Esophagus squamous epithelium (tissue), 4 donors: Measurements from ENCODE around the gene TBC1D14.

ENCODE experiments used
- POLR2A ChIP-seq, 4 donors: fragments of 450-650 bp; IDR thresholded peaks; one replicate each; pipeline ENCODE4 v1.6.1; 2017; ENCODE audit warnings: antibody characterized with exemption in 4 of 4, mild to moderate bottlenecking in 4 of 4, moderate library complexity in 3 of 4
- TF ChIP-seq, protein P1 (sequence below), 6 experiments: fragments of 450-650 bp in 4 of 6; fragments of 200-600 bp in 2 of 6; sonication (generic) in 2 of 6; IDR thresholded peaks; one replicate each; pipeline ENCODE4 v1.5.1; 2016 to 2019; ENCODE audit warnings: antibody characterized with exemption in 6 of 6, mild to moderate bottlenecking in 4 of 6, moderate library complexity in 4 of 6

DNA sequence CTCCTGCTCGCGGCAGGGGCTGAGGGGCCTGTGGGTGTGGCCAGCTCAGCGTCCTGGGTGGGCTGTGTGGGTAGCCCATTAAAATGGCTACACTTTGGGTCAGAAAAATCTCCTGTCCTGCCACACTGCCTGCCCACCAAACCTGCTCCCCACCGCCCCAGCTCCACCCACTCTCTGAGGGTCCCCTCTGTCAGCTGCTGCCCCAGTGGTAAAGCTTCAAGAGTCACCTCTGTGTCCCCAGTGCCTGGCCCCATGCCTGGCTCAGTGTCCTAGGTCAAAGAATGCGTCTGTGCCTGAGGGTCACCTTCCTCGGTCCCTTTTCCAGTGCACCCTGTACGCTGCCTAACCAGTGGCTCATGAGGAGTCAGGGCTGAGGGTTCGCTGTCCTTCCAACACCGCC lies 108.7 kb downstream of the TBC1D14 start:
- TF ChIP-seq POLR2A (IDR thresholded peaks at IDR 0.05) = no peak
- TF ChIP-seq, protein P1, sequence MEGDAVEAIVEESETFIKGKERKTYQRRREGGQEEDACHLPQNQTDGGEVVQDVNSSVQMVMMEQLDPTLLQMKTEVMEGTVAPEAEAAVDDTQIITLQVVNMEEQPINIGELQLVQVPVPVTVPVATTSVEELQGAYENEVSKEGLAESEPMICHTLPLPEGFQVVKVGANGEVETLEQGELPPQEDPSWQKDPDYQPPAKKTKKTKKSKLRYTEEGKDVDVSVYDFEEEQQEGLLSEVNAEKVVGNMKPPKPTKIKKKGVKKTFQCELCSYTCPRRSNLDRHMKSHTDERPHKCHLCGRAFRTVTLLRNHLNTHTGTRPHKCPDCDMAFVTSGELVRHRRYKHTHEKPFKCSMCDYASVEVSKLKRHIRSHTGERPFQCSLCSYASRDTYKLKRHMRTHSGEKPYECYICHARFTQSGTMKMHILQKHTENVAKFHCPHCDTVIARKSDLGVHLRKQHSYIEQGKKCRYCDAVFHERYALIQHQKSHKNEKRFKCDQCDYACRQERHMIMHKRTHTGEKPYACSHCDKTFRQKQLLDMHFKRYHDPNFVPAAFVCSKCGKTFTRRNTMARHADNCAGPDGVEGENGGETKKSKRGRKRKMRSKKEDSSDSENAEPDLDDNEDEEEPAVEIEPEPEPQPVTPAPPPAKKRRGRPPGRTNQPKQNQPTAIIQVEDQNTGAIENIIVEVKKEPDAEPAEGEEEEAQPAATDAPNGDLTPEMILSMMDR (IDR thresholded peaks at IDR 0.05) = no peak
